T-helper 1 cell (primary cell): Measurements from ENCODE around the gene EYS.

ENCODE experiments used
- DNase-seq, 5 donors: peaks; one replicate each; pipeline ENCODE4 v3.0.0-alpha.2; 2012 to 2020

Gene EYS

GRCh38 chr6:64696053-64696452 lies 1011.0 kb downstream of the EYS start:
- no peak for DNase-seq

- no peak for DNase-seq
These were observed 1012.7 kb downstream of the EYS start for GRCh38 chr6:64694356-64694755.

GRCh38 chr6:64691064-64691463 lies 1016.0 kb downstream of the EYS start:
- no peak for DNase-seq

GRCh38 chr6:64685401-64685800 lies 1021.6 kb downstream of the EYS start:
- DNase-seq, result no peak

- DNase-seq, result no peak
These were observed 1023.3 kb downstream of the EYS start for GRCh38 chr6:64683682-64684081.

- no peak for DNase-seq
These were observed 1025.4 kb downstream of the EYS start for GRCh38 chr6:64681416-64682160.

- DNase-seq, result no peak
These were observed 1026.6 kb downstream of the EYS start for GRCh38 chr6:64680446-64680845.

- DNase-seq, result no peak
These were observed 1027.6 kb downstream of the EYS start for GRCh38 chr6:64679416-64679815.

- DNase-seq, result no peak
These were observed 1034.4 kb downstream of the EYS start for GRCh38 chr6:64672651-64673050.

- DNase-seq, result no peak
These were observed 1034.9 kb downstream of the EYS start for GRCh38 chr6:64672131-64672530.

- DNase-seq, result no peak
These were observed 1041.9 kb downstream of the EYS start for GRCh38 chr6:64665137-64665536.

GRCh38 chr6:64664480-64664879 lies 1042.5 kb downstream of the EYS start:
- no peak for DNase-seq

- DNase-seq, result no peak
These were observed 1063.0 kb downstream of the EYS start for GRCh38 chr6:64644024-64644423.

GRCh38 chr6:64630901-64631300 lies 1076.1 kb downstream of the EYS start:
- no peak for DNase-seq

GRCh38 chr6:64622944-64623343 lies 1084.1 kb downstream of the EYS start:
- no peak for DNase-seq

- no peak for DNase-seq
These were observed 1104.0 kb downstream of the EYS start for GRCh38 chr6:64602993-64603392.

- no peak for DNase-seq
These were observed 1115.4 kb downstream of the EYS start for GRCh38 chr6:64591676-64592036.

GRCh38 chr6:64590965-64591675 lies 1115.9 kb downstream of the EYS start:
- DNase-seq, result no peak

- DNase-seq, result no peak
These were observed 1117.1 kb downstream of the EYS start for GRCh38 chr6:64589961-64590360.

GRCh38 chr6:64580346-64580745 lies 1126.7 kb downstream of the EYS start:
- no peak for DNase-seq

GRCh38 chr6:64553249-64553786 lies 1153.7 kb downstream of the EYS start:
- DNase-seq, result no peak

- no peak for DNase-seq
These were observed 1159.3 kb downstream of the EYS start for GRCh38 chr6:64547594-64548268.

- no peak for DNase-seq
These were observed 1167.1 kb downstream of the EYS start for GRCh38 chr6:64539917-64540316.

- DNase-seq, result no peak
These were observed 1168.3 kb downstream of the EYS start for GRCh38 chr6:64538722-64539121.
